DND-41 (cell line): ENCODE results near the gene TAF11L3.
"Not testable (repeated sequence)": the region's sequence is repeated elsewhere in the genome, so short reads cannot be mapped to it uniquely, and the experiment has no call there.

Experiments
- EZH2 ChIP-seq: IDR thresholded peaks from 3 replicates; pipeline ENCODE4 v1.6.1; 2012; ENCODE audit warnings: borderline replicate concordance, low read depth, mild to moderate bottlenecking, moderate library complexity, low read length, inconsistent platforms; ENCODE audit not compliant: severe bottlenecking
- TF ChIP-seq, protein P1 (sequence below): IDR thresholded peaks from 2 replicates; pipeline ENCODE4 v1.5.1; 2012; ENCODE audit warnings: borderline replicate concordance, low read length, moderate library complexity, mild to moderate bottlenecking; ENCODE audit not compliant: poor library complexity, severe bottlenecking; ENCODE audit errors: extremely low read depth

DNA sequence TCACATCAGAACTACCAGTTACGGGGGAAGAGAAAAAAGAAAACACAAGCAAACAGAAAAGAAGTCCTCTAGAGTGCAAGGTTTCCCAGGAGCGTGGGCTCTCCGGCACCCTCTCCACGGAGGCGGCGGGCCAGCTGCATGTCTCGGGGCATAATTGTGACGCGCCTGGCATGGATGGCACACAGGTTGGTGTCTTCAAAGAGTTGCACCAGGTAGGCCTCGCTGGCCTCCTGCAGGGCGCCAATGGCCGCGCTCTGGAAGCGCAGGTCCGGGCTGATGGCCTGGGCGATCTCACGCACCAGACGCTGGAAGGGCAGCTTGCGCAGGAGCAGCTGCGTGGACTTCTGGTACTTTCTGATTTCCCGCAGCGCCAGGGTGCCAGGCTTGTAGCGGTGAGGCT lies 26.9 kb upstream of the TAF11L3 start:
- not testable (repeated sequence) for TF ChIP-seq EZH2
- TF ChIP-seq, protein P1, sequence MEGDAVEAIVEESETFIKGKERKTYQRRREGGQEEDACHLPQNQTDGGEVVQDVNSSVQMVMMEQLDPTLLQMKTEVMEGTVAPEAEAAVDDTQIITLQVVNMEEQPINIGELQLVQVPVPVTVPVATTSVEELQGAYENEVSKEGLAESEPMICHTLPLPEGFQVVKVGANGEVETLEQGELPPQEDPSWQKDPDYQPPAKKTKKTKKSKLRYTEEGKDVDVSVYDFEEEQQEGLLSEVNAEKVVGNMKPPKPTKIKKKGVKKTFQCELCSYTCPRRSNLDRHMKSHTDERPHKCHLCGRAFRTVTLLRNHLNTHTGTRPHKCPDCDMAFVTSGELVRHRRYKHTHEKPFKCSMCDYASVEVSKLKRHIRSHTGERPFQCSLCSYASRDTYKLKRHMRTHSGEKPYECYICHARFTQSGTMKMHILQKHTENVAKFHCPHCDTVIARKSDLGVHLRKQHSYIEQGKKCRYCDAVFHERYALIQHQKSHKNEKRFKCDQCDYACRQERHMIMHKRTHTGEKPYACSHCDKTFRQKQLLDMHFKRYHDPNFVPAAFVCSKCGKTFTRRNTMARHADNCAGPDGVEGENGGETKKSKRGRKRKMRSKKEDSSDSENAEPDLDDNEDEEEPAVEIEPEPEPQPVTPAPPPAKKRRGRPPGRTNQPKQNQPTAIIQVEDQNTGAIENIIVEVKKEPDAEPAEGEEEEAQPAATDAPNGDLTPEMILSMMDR, result not testable (repeated sequence)
